ENCODE measurements around the gene PIGP.

PIGP gene

GRCh38 chr21:37044643-37045042 lies 28.2 kb downstream of the PIGP start:
- Histone ChIP-seq H3F3A (ENCODE audit: control insufficient read depth, insufficient read depth) (no peaks in the 10 kb centered on the region), H3K27ac (ENCODE audit: low read depth, low read length) (no peak overlapping the region), H3K36me3 (ENCODE audit: control insufficient read depth, low read length) (no peaks in the 10 kb centered on the region), H3K9me2 (replicated peaks; ENCODE audit: control insufficient read depth, low read length) (no peaks in the 10 kb centered on the region), H3K27me3 (ENCODE audit: control insufficient read depth, low read length) (no peaks in the 10 kb centered on the region; the same call in 1 of the 2 replicates), H3K9me3 (ENCODE audit: control insufficient read depth, insufficient read depth, low read length) (no peaks in the 10 kb centered on the region), H3K4me1 (ENCODE audit: control insufficient read depth, low read length) (peaks cover 8% of the 10 kb centered on the region), H3K4me2 (ENCODE audit: low read length) (no peak overlapping the region), H3K4me3 (ENCODE audit: low read length) (no peak overlapping the region), H3K79me2 (ENCODE audit: control insufficient read depth, low read length) (no peaks in the 10 kb centered on the region), H4K20me1 (ENCODE audit: control insufficient read depth, insufficient read depth, low read depth, low read length) (no peaks in the 10 kb centered on the region)
- TF ChIP-seq EZH2phosphoT487 (IDR thresholded peaks at IDR 0.05; ENCODE audit: borderline replicate concordance, low read length) (no peak), CTCF (IDR thresholded peaks at IDR 0.05; ENCODE audit: low read depth, low read length, poor library complexity, severe bottlenecking) (no peak)

GRCh38 chr21:37043818-37044217 lies 29.1 kb downstream of the PIGP start:
- no peaks in the 10 kb centered on the region for H3K27me3 ChIP-seq (ENCODE audit: control insufficient read depth, low read length)
- no peaks in the 10 kb centered on the region for H3K79me2 ChIP-seq (ENCODE audit: control insufficient read depth, low read length)
- H3K4me1 ChIP-seq (ENCODE audit: control insufficient read depth, low read length): peaks cover 8% of the 10 kb centered on the region
- no peaks in the 10 kb centered on the region for H4K20me1 ChIP-seq (ENCODE audit: control insufficient read depth, insufficient read depth, low read depth, low read length)
- no peak overlapping the region for H3K27ac ChIP-seq (ENCODE audit: low read depth, low read length)
- no peaks in the 10 kb centered on the region for H3F3A ChIP-seq (ENCODE audit: control insufficient read depth, insufficient read depth)
- no peak overlapping the region for H3K4me3 ChIP-seq (ENCODE audit: low read length)
- H3K9me3 ChIP-seq (ENCODE audit: control insufficient read depth, insufficient read depth, low read length): no peaks in the 10 kb centered on the region
- H3K36me3 ChIP-seq (ENCODE audit: control insufficient read depth, low read length): no peaks in the 10 kb centered on the region
- H3K9me2 ChIP-seq (replicated peaks; ENCODE audit: control insufficient read depth, low read length): no peaks in the 10 kb centered on the region
- TF ChIP-seq EZH2phosphoT487 (IDR thresholded peaks at IDR 0.05; ENCODE audit: borderline replicate concordance, low read length): no peak
- TF ChIP-seq CTCF (IDR thresholded peaks at IDR 0.05; ENCODE audit: low read depth, low read length, poor library complexity, severe bottlenecking): no peak
- H3K4me2 ChIP-seq (ENCODE audit: low read length): no peak overlapping the region

- Histone ChIP-seq H3K4me1 (ENCODE audit: control insufficient read depth, low read length) (peaks cover 8% of the 10 kb centered on the region), H4K20me1 (ENCODE audit: control insufficient read depth, insufficient read depth, low read depth, low read length) (no peaks in the 10 kb centered on the region)
Observed at GRCh38 chr21:37041706-37042271, 31.1 kb downstream of the PIGP start.

More at GRCh38 chr21:37041706-37042271, 31.1 kb downstream of the PIGP start:
- H3K36me3 ChIP-seq (ENCODE audit: control insufficient read depth, low read length): no peaks in the 10 kb centered on the region
- H3K4me3 ChIP-seq (ENCODE audit: low read length): no peak overlapping the region
- no peaks in the 10 kb centered on the region for H3F3A ChIP-seq (ENCODE audit: control insufficient read depth, insufficient read depth)
- H3K9me3 ChIP-seq (ENCODE audit: control insufficient read depth, insufficient read depth, low read length): no peaks in the 10 kb centered on the region
- H3K27me3 ChIP-seq (ENCODE audit: control insufficient read depth, low read length): peaks cover 8% of the 10 kb centered on the region
- no peak overlapping the region for H3K27ac ChIP-seq (ENCODE audit: low read depth, low read length)
- no peaks in the 10 kb centered on the region for H3K9me2 ChIP-seq (replicated peaks; ENCODE audit: control insufficient read depth, low read length)
- TF ChIP-seq EZH2phosphoT487 (IDR thresholded peaks at IDR 0.05; ENCODE audit: borderline replicate concordance, low read length): no peak
- no peak for TF ChIP-seq CTCF (IDR thresholded peaks at IDR 0.05; ENCODE audit: low read depth, low read length, poor library complexity, severe bottlenecking)
- no peaks in the 10 kb centered on the region for H3K79me2 ChIP-seq (ENCODE audit: control insufficient read depth, low read length)
- H3K4me2 ChIP-seq (ENCODE audit: low read length): no peak overlapping the region
